Fibroblast of gingiva (primary cell): ENCODE results near the gene TEP1.
"Not testable (repeated sequence)": the region's sequence is repeated elsewhere in the genome, so short reads cannot be mapped to it uniquely, and the experiment has no call there.

ENCODE experiments used
- DNase-seq: peaks from one replicate; pipeline ENCODE4 v3.0.0-alpha.2; 2011; ENCODE audit warnings: low read depth

TEP1 gene

DNA sequence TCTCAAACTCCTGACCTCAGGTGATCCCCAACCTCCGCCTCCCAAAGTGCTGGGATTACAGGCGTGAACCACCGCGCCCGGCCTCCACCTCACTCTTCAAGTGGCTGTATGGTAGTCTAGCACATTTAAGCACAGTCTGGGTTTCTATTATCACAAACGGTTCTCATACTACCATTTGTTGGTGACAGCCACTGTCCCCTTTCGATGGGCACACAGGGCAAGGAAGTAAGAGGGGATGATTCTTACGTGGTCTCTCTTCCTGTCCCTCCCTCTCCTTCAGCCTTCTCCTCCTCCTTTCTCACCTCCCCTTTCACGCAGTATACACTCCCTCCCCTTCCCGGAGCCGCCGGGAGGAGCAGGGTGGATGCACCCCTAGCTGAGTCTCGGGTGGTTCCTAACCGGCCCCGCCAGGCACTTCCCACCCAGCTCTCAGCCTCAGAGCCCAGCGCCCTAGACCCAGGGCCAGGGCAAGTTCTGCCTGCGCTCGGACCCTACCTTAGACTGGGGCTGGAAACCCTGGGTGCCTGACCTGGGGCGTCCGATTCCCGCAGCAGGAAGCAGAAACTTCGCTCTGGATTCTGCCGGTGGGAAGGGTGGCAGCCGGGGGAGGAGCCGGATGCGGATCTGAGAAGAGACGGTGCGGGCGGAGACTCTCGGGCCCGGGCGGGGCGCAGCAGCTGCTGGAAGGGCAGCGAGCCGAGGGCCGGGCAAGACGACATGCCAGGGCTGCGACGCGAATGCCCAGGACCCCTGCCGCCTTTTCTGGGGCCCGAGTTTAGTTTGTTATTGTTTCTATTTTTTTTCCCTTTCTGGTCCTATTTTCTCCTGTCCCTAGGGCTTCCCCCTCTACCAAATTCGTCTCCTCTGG, at the start of gene TEP1:
Gene TEP1, minus strand, starts transcription at position 626 of the 868 bp plus-strand sequence. CDS start 5,062 bp downstream, outside the sequence.
- DNase-seq: peak; percentile 87

DNA sequence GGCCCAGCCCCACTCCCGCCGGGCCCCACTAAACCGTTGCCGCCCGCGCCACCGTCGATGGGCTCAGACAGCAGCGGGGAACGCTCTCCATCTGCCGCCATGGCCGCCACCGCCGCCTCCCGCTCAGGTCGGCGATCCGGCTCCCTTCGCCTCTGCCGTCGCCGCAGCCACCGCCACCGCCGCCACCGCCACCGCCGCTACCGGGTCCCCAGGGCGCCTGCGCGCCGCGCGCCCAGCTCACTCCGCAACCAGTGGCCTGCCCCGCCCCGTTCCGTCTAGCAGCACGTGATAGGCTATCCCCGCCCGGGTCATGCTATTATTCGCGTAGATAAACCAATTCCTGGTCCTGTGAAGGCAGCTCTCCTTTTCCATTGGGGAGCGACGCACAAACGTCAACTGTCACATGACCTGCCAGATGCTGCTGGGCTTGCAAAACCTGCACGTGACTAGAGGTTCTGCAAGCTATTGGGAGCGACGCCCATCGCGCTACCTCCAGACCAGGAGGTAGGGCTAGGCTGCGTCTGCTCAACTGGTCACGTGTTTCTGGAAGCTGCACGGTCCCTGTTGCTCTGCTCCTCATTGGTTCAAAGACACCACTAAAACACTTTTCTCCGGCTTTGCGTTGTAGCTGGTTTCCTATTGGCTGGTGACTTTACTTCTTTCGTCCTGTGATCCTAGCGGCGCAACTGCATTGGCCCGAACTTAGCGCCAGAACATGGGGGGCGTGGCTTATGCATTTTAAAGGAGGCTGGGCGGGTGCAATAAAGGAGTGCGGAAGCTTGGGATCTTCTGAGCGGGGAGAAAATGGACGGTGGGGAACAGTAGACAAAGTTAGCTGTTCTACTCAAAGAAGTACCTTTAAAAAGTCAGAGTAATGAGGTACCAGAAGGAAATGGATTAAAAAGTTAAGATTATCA, 48.2 kb upstream of the TEP1 start, which contains the start of gene PIP4P1:
Gene PIP4P1, minus strand, starts transcription at position 210 of the 917 bp plus-strand sequence. Its CDS starts 109 bp downstream, at position 101.
- DNase-seq: peak; percentile 100

DNA sequence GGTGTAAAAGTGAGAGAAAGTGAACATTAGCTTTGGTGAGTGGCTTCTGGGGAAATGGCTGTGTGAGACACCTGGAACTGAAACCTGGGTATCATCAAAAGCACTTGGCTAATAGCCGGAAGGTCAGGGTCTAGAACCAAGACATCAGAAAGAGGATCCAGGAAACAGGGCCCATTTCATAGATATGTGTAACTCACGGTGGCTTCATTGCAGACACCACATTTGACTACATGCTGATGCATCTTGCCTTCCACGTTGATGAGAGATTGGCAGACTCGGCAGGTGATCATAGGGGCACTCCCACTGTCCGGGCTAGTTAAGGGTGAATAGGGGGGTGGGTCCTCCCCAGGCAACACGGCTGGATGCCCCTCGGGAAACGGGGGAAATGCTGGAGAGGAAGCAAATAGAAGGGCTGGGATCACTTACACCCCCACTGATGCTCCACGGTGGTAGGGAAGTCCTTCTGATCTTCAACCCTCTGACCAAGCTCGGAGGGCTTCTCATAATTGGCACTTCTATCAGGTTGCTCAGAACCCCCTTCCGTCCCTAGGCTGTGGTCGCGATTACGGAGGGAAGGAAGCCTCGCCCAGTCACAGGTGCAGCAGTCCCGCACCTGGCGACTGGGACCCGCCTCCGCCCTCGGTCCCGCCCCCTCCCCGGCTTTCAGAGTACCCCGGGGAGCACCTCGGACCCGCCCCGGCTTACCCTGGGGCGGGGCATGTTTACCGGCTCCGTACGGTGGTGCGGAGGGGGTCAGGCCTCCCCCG, 47.3 kb upstream of the TEP1 start:
- no peak for DNase-seq

DNA sequence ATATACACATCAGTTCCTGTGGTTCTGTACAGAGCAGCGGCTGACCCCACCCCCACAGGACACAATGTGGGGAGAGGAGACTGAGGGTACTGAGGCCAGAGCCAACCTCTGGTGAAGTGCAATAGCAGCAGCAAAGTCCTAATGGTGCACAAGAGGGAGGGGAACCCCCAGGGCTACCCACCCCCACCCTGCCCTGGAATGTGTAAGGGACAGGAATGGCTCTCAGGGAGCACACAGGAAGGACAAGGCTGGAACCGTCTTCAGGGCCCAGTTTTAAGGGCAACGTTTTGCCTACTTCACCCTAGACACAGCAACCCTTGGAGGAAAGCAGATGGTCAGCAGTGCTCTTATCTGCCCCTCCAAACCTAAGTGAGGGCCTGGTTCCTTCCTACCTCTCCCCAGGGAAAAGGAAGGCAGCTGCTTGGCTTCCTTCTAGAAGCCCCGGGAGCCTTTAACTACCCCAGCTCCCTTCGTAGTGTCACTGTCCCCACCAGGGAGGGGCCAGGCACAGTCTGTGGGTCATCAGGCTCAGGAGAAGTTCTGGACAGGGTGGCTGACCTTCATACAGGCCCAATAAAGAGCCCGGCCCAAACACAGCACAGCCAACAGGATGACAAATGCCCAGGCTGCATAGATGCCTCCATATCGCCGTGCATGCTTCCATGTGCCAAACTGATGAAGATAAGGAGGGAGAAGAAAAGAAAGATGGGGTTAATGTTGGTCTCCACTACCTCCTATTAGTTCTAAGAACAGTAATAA, 44.9 kb upstream of the TEP1 start:
- no peak for DNase-seq

DNA sequence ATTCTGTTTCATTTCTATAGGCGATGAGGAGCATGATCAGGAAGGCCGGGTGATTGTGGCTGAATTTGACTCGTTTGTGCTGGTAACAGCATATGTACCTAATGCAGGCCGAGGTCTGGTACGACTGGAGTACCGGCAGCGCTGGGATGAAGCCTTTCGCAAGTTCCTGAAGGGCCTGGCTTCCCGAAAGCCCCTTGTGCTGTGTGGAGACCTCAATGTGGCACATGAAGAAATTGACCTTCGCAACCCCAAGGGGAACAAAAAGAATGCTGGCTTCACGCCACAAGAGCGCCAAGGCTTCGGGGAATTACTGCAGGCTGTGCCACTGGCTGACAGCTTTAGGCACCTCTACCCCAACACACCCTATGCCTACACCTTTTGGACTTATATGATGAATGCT, 43.7 kb upstream of the TEP1 start:
- no peak for DNase-seq

DNA sequence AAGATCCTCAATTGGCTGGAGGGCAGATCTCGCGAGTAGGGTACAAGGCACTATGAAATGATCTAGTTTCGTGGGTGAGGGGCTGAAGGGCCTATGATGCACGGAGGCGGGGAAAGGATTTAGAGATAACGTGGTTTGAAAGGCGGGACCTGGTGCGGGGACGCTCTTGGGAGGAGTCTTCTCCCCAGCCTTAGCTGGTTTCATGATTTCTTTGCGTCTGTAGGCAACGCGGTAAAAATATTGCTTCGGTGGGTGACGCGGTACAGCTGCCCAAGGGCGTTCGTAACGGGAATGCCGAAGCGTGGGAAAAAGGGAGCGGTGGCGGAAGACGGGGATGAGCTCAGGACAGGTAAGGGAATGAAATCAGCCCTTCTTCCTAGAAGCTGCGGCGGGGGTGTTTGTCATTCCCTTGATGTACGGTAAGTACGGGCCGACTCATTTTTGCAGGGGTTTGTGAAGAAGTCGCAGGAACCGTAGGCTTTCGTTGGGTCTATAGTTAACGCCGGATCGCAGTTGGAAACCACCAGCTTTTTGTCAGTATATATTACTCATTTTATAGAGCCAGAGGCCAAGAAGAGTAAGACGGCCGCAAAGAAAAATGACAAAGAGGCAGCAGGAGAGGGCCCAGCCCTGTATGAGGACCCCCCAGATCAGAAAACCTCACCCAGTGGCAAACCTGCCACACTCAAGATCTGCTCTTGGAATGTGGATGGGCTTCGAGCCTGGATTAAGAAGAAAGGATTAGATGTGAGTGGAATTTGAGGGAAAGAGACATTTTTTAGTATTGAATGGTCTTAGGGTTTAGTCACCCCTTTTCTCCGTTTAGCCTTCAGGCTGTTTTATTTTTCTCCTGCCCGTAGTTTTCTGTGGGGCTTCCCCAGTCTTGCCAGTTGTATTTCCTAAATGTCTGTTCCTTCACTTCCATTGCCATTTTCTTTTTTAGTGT, 42.3 kb upstream of the TEP1 start:
- DNase-seq: peak; percentile 84

DNA sequence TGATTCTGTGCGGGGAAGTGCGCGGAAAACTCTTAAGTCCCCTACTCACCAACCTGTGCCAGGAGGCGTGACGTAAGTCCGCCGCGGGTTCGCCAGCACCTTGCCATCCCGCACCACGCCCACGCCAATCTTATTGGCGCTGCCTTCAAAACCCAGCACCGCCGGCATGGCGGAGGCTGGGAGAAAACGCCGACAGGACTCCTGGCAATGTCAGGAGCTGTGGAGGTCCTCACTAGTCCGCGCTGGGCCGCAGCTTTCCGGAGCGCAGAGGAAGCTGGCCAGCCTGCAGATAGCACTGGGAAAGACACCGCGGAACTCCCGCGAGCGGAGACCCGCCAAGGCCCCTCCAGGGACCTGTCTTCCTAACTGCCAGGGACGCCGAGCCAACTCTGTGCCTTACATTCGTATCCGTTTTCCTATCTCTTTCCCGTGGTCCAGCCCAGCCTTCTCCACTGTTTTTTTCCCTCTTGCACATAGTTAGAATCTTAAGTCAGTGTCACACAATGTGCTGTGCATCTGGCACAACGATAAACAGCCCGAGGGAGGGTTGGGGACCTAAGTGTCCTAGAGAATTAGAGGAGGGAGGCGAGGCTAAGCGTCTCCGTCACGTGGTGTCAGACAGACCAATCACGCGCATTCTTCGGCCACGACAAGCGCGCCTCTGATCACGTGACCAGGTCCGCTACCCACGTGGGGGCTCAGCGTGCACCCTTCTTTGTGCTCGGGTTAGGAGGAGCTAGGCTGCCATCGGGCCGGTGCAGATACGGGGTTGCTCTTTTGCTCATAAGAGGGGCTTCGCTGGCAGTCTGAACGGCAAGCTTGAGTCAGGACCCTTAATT, 41.4 kb upstream of the TEP1 start, which contains the start of the genes APEX1 and OSGEP:
Gene APEX1, plus strand, starts transcription at position 711 of the 839 bp plus-strand sequence. CDS start 420 bp downstream, outside the sequence.
Gene OSGEP, minus strand, starts transcription at position 297 of the 839 bp plus-strand sequence. Its CDS starts 129 bp downstream, at position 168.
- peak; percentile 99 for DNase-seq

DNA sequence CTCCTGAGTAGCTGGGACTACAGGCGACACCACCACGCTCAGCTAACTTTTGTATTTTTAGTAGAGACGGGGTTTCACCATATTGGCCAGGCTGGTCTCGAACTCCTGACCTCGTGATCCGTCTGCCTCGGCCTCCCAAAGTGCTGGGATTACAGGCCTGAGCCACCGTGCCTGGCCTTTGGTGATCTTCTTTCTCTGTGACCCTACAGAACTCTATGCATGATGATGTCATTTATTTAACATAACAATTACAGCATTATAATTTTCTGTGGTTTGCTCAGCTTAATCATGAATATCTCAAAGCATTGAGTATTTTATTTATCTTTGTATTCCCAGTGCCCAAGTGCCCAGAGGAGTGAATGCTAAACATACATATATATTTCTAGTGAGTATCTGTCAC, 39.5 kb upstream of the TEP1 start:
- not testable (repeated sequence) for DNase-seq

DNA sequence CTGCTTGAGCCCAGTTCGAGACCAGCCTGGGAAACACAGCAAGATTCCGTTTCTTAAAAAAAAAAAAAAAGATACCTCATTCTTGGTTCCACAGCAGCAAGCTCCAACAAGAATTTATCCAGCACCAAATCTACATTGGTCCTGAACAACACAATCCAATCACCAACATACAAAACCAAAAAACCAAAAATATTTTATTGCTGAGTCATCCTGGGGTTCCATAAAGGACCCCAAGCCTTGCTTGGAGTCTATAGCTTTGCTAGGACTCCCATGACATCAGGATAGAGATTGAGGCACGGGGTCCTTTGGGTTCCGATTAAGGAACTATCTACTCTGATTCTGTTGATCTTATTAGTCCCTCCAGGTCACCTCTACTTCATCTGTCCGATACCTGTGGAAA, 33.6 kb upstream of the TEP1 start:
- no peak for DNase-seq

DNA sequence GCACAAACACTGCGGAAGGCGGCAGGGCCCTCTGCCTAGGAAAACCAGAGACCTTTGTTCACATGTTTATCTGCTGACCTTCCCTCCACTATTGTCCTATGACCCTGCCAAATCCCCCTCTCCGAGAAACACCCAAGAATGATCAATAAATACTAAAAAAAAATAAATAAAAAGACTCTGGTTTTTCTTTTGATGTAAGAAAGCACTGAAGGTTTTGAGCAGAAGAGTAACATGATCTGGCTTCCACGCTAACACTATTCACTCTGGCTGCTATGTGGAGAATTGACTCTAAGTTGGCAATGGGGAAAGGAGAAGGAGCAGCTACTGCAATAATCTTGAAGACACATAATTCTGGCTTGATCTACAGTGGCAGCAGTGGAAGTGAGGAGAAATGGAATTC, 30.3 kb upstream of the TEP1 start:
- DNase-seq: not testable (repeated sequence)

DNA sequence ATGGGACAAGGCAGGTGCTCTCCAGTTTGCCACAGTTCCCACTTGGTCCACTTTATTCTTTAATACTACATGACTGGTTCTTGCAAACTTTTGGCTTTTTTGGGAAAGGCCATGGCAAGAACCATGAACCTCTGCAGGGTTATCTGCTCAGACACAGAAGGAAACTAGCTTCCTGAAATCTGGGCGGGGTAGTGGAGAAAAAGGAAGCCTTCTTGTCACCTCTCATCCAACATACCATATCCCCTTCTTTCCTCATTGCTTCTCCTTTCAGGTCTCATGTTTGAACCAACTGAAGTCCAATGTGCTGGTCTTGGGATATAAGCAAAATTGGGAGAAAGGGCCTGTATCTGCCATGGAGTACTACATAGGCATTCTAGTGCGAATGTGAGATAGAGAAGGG, 28.2 kb upstream of the TEP1 start:
- DNase-seq: no peak

DNA sequence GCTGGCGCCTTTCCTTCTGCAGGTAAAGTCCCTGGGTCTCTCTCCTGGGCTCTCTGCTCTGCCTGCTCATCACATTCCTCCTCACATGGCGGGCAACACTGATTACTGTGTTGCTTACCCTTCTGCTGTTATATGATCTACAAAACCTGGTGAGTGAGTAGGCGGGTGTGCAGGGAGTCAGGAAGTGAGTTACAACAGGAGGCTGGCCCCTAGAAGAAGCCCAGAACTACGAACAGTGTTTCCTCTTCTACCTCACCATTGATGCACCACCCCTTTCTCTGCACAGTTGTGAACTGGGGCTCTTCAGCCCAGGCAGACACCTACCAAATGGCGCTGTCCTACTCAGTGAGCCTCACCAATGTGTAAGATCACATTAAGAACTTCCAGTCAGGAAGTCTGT, 27.6 kb upstream of the TEP1 start:
- no peak for DNase-seq

DNA sequence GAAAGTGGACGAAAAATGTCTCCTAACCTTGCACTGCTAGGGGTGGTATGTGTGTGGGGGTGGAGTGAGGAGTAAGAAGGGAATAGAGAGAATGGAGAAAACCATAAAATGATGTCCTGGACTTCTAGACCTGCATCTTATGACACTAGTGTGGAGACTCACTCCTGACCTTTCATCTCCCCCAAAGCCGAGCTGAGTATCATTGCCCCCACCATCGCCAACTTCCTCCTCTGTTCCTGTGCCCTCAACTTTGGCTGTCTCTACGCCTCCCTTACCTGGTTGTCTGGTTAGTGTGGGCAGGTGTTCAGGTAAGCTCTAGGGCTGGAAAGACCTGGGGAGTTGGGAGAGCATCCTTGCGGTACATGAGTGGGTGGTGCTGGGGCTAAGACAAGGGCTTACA, 27.2 kb upstream of the TEP1 start:
- DNase-seq: no peak

DNA sequence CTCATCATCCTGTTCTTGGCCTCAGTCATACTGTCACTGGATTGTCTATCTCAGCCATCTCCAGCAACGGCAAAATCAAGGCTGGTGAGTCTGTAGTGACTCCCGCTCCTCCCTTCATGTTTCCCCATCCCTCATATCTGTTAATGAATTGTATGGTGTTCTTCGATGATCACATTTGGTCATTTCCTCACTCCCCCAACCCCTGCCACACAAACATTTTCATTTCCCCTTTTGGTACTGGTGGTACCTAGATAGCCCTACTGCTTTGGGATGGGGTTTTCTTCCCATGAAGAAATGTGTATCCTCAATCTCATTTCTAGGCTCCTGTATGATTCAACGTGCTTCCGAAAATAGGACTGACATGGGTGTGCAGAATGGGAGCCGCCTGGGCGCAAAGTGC, 25.4 kb upstream of the TEP1 start:
- no peak for DNase-seq

DNA sequence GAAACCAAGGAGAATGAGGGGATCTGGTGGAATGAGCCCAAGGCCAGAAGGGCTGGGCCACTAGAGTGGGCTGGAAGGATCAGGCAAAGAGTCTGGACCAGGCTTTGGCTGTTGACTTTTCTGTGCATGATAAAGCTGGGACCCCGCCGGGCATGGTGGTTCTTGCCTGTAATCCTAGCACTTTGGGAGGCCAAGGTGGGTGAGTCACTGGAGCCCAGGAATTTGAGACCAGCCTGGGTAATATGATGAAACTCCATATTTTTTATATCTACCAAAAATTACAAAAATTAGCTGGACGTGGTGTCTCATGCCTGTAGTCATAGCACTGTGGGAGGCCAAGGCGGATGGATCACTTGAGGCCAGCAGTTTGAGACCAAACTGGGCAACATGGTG, 23.1 kb upstream of the TEP1 start:
- peak; percentile 86 for DNase-seq

DNA sequence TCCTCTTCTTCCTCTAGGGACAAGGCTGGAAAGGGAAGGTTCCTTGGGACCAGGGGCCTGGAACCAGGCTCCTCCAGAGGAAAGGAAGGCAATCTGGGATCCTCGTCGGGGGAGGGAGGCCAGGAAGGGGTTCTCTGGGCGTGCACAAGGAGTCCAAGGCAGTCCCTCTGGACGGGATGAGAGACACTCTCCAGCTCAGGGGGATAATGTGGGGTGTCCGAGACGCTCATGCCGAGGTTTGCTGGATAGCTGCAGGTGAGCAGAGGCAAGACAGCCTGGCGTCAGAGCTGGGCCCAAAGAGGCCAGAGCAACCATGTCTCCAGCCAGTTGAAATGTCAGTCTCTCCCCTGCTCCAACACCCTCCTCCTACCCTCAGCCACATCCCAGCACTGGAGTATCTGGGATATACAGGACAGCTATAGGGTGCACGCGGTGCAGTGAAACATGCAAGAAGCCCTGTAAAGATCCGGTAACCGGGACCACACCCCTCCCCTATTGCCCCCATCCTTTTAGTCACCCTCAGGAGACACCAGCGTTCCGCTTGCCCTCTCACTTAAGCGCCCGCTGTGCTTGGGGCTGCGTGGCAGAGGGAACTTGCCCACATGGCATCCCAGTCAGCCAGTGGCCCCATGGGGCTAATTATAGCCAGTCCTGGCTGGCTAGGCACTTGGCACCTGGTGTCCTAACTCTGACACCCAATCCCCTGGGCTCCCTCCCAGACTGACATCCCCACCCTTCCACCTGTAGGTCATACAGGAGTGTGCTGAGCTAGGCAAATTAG, 22.5 kb upstream of the TEP1 start, which contains the start of gene KLHL33:
Gene KLHL33, minus strand, starts transcription at position 585 of the 781 bp plus-strand sequence. Its CDS starts 355 bp downstream, at position 230.
- peak; percentile 20 for DNase-seq

DNA sequence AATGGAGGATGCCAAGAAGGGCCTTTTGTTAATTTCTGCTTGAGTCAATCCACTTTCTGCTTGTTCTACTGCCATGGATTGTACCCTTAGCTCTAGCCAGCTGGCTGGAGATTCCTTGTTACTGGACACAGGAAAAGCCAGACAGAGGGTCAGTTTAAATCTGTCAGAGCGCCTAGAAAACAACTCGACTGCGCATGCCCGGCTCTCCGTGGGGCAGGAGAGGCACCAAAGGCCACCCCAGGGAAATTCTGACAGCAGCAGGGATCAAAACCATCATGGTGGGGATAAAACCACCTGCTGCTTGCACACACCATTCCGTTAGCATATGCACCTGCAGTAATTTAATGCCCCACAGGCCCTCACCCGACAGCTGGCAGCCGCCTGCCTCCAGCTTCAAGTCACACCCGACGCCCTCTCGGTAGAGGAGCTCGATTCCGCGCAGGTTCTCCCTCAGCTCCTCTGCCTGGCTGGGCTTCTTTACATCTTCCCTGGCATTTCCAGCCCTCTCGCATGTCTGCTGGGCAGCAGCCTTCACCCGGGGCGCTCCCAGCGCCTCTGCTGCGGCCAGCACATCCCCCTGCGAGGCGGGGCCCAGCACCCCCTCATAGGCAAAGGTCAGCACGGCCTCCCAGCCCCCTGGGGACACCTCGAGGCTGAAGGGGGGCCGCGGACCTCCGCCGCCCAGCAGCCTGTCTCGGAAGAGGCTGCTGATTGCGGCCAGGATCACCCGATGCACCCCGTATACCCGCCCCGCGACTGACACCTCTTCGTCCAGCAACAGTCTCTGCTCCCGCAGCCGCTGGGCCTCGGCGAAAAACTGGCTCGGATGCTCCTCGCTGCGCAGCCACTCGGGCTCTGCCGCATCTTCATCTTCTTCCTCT, 21.6 kb upstream of the TEP1 start:
- peak; percentile 62 for DNase-seq
